Activated naive CD8-positive, alpha-beta T cell treated with anti-CD3 and anti-CD28 coated beads, Interleukin-2, amount 10 ng/mL, durations not matched to agents 7 days and 5 days (primary cell): Measurements from ENCODE around the gene ADTRP. TPM values are rescaled to one million over a fixed set of nuclear protein-coding genes. Genes with fewer than 3 reads are reported as not detected.

Source experiments
- ATAC-seq: fragments of 150-1000 bp; cut with Tn5 transposase; one replicate; pipeline ENCODE4 v1.10.0; 2021; ENCODE audit warnings: low read depth, moderate library complexity
- POLR2A ChIA-PET: fragments of 350-600 bp; sonication (Branson Sonifier 250); formaldehyde crosslinking; loops from one replicate; lab custom pipeline; 2021; ENCODE audit warnings: antibody characterized with exemption; lab: Charles Lee
- DNase-seq: peaks from one replicate; pipeline ENCODE4 v3.0.0; 2021
- H3K27ac Mint-ChIP-seq: one replicate; pipeline ENCODE4 v1.8.0; 2022; ENCODE audit warnings: mild to moderate bottlenecking, mixed read lengths
- H3K27me3 Mint-ChIP-seq: one replicate; pipeline ENCODE4 v1.8.0; 2022; ENCODE audit warnings: mild to moderate bottlenecking, moderate library complexity, mixed read lengths
- H3K36me3 Mint-ChIP-seq: one replicate; pipeline ENCODE4 v1.8.0; 2021; ENCODE audit warnings: mild to moderate bottlenecking, mixed read lengths
- H3K4me1 Mint-ChIP-seq: one replicate; pipeline ENCODE4 v1.8.0; 2021; ENCODE audit warnings: mixed read lengths
- H3K4me3 Mint-ChIP-seq: one replicate; pipeline ENCODE4 v1.8.0; 2022; ENCODE audit warnings: mild to moderate bottlenecking, moderate library complexity, mixed read lengths
- H3K9me3 Mint-ChIP-seq: one replicate; pipeline ENCODE4 v1.8.0; 2021; ENCODE audit warnings: mixed read lengths
- total RNA-seq, 2 experiments: library from RNA; stranded (reverse); gene quantifications; one replicate each; pipeline ENCODE4 v1.2.3, GENCODE V29; 2021

The ADTRP gene
- total RNA-seq, 2 experiments from 2014 or later = 1.9 to 2.3 TPM

DNA sequence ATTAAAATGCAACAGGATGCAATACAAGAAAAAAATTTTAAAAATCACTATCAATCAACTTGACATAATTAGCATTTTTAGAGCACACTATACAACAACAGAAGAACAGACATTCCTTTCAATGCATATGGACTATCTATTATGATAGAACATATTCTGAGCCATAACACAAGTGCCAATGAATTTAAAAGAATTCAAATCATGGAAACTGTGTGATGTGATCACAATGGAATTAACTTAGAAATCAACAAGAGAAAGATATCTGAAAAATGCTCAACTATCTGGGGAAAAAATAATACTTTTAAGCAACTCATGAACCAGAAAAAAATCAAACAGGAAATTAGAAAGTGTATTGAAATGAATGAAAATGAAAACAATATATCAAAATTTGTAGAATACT, 106.3 kb downstream of the ADTRP start:
- Mint-ChIP-seq H3K27me3 (peaks cover 2% of the 10 kb centered on the region), H3K36me3 (no peaks in the 10 kb centered on the region), H3K9me3 (no peaks in the 10 kb centered on the region), H3K27ac (no peak overlapping the region), H3K4me1 (no peaks in the 10 kb centered on the region), H3K4me3 (no peak overlapping the region)
- POLR2A ChIA-PET = no interaction called here
- no peak for DNase-seq
- ATAC-seq = no peak

DNA sequence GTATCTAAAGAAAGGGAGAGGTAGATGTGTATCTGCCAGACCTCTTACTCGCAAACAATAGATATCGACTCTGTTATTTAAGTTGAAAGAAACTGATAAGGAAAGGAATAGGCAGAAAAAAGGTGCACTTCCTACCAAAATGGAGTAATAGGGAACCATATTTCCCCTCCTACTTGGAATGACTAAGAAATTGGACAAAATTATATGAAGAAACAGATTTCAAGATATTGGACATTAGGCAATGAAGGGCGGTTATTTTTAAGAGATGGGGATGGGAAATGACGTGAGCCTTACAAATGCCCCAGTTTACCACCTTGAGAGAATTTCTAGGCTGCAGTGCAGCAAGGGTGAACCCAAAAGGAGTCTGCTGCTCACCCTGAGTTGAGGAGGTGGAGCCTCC, 108.9 kb downstream of the ADTRP start:
- Mint-ChIP-seq H3K4me3 (no peak overlapping the region), H3K27me3 (peaks cover 2% of the 10 kb centered on the region), H3K9me3 (no peaks in the 10 kb centered on the region), H3K36me3 (no peaks in the 10 kb centered on the region), H3K4me1 (no peaks in the 10 kb centered on the region), H3K27ac (no peak overlapping the region)
- DNase-seq (no peak), ATAC-seq (no peak)
- POLR2A ChIA-PET = no interaction called here

- POLR2A ChIA-PET = no interaction called here
- Mint-ChIP-seq H3K4me3 (no peak overlapping the region), H3K9me3 (no peaks in the 10 kb centered on the region), H3K36me3 (no peaks in the 10 kb centered on the region), H3K27ac (no peak overlapping the region), H3K4me1 (no peaks in the 10 kb centered on the region), H3K27me3 (peaks cover 2% of the 10 kb centered on the region)
- DNase-seq = no peak
- no peak for ATAC-seq
Measured at GRCh38 chr6:11668455-11668854, 110.1 kb downstream of the ADTRP start.

DNA sequence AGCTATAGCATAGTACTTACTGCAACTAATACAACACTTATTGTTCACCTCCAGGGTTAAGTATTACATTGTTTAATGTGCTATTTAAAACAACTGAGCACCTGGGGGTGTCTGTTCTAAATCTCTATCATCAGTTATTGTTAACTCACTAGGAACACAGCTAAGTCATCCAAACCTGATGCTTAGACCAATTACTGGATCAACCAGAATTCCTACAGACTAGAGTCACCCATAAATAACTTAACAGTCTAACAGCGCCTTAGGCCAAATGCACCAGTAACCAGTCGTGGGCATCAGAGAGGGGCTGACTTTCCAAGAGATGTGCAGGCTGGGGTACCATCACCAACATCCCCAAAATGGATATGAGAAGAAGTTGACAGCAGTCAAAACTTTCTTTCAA, 110.7 kb downstream of the ADTRP start:
- peaks cover 2% of the 10 kb centered on the region for H3K27me3 Mint-ChIP-seq
- DNase-seq = no peak
- H3K9me3 Mint-ChIP-seq = no peaks in the 10 kb centered on the region
- POLR2A ChIA-PET = no interaction called here
- no peak overlapping the region for H3K27ac Mint-ChIP-seq
- no peaks in the 10 kb centered on the region for H3K4me1 Mint-ChIP-seq
- no peak for ATAC-seq
- H3K36me3 Mint-ChIP-seq = no peaks in the 10 kb centered on the region
- H3K4me3 Mint-ChIP-seq = no peak overlapping the region

GRCh38 chr6:11665604-11666326, 112.8 kb downstream of the ADTRP start:
- POLR2A ChIA-PET = no interaction called here
- ATAC-seq = no peak
- H3K36me3 Mint-ChIP-seq = no peaks in the 10 kb centered on the region

More at GRCh38 chr6:11665604-11666326, 112.8 kb downstream of the ADTRP start:
- no peak overlapping the region for H3K27ac Mint-ChIP-seq
- no peaks in the 10 kb centered on the region for H3K9me3 Mint-ChIP-seq
- no peaks in the 10 kb centered on the region for H3K4me1 Mint-ChIP-seq
- no peak for DNase-seq
- no peak overlapping the region for H3K4me3 Mint-ChIP-seq
- H3K27me3 Mint-ChIP-seq = peaks cover under 1% of the 10 kb centered on the region

Other genes starting within 250 kb of the ADTRP start
- gene TMEM170B, start 241.1 kb downstream of the ADTRP start, total RNA-seq = 1 to 10 TPM; 1.4 to 1.6 TPM
- 10 to 100 TPM; 29.1 to 30.1 TPM for gene HIVEP1, start 233.5 kb upstream of the ADTRP start, total RNA-seq